HG03139 (cell line): Measurements from ENCODE around the gene IL15.
"Not testable (repeated sequence)": the region's sequence is repeated elsewhere in the genome, so short reads cannot be mapped to it uniquely, and the experiment has no call there.

ENCODE experiments used
- ATAC-seq: cut with Tn5 transposase; IDR thresholded peaks from one replicate; pipeline ENCODE4 v1.9.1; 2021; ENCODE audit not compliant: unreplicated experiment

Gene IL15

DNA sequence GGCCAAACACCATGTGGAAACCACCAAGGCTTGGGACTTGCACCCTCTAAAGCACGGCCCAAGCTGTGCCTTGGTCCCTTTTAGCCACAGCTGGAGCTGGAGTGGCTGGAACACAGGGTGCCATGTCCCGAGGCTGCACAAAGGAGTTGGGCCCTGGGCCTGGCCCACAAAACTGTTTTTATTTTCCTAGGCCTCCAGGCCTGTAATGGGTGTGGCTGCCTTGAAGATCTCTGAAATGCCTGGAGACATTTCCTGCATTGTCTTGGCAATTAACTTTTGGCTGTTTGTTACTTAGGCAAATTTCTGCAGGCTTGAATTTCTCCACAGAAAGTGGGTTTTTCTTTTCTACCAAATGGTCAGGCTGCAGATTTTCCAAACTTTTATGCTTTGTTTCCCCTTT is 55.7 kb downstream of the IL15 start:
- ATAC-seq, result no peak

DNA sequence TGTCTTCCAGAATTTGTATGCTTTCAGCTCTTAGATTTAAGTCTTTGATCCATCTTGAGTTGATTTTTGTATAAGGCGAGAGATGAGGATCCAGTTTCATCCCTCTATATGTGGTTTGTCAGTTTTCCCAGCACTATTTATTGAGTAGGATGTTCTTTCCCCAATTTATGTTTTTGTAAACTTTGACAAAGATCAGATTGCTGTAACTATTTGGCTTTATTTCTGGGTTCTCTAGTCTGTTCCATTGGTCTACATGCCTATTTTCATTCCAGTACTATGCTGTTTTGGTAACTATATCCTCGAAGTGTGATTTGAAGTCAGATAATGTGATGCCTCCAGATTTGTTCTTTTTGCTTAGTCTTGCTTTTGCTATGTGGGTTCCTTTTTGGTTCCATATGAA is 60.7 kb downstream of the IL15 start:
- no peak for ATAC-seq

DNA sequence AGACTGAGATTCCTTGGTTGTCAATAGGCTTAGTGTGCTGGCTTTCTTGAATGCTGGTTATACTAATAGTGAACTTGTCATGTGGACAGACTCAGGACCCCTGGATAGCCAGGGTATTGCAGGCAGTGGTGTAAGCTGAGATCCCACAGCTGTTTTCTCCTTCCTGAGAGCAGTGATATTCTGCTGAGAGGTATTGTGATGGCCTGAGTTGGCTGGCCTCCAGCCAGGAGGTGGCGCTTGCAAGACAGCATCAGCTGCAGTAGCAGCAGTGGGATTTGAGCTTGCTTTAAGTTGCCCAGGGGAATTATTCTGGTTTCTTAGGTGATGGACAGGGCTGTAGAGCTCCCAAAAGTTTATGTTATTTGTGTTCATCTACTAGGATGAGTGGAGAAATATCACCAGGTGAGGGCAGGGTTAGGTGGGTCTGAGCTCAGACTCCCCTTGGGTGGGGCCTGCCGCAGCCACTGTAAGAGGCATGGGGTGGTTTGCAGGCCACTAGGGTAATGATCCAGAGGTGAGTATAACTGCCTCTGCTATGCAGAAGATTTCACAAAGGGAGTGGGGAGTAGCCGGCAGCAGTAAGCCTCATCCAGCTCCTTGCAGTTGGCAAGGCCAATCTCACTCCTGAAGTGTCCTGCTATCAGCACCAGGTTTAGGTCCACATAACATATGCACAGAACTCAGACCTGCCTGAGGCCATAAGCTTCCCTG is 66.2 kb downstream of the IL15 start:
- no peak for ATAC-seq

DNA sequence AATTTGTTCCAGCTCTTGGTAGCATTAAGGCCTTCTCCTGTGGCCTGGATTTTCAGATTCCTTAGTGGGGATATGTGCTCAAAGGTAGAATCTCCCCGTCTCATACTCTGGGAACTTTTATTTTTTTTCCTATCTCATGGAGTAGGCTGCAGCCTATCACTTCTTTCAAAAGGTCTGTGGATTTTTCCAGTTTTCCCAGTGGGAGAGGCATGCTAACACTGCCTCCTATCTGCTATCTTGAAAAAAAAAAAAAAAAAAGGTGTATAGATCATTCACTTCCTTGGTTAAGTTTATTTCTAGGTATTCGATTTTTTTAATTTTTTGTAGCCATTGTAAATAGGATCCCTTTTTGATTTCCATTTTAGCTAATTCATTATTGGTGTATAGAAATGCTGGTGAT is 67.1 kb downstream of the IL15 start:
- ATAC-seq, result no peak

DNA sequence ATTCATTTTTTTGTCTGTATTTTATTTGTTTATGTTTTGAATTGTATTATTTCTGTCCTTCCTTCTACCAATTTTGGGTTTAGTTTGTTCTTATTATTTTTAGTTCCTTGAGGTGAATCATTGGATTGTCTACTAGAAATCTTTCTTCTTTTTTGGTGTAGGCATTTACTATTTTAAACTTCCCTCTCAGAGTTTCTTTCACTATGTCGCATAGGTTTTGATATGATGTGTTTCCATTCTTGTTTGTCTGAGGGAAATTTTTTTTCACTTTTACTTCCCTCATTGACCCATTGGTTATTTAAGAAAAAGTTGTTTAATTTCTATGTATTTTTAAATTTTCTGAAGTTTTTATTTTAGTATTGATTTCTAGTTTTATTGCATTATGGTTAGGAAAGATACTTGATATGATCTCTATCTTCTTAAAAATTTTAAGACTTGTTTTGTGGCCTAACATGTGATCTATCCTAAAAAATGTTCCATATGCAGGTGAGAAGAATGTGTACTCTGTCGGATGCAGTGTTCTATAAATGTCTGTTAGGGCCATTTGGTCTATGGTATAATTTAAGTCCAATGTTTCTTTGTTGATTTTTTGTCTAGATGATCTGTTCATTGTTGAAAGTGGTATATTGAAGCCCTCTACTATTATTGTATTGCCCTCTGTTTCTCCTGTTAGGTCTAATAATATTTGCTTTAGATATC is 68.8 kb downstream of the IL15 start:
- no peak for ATAC-seq

DNA sequence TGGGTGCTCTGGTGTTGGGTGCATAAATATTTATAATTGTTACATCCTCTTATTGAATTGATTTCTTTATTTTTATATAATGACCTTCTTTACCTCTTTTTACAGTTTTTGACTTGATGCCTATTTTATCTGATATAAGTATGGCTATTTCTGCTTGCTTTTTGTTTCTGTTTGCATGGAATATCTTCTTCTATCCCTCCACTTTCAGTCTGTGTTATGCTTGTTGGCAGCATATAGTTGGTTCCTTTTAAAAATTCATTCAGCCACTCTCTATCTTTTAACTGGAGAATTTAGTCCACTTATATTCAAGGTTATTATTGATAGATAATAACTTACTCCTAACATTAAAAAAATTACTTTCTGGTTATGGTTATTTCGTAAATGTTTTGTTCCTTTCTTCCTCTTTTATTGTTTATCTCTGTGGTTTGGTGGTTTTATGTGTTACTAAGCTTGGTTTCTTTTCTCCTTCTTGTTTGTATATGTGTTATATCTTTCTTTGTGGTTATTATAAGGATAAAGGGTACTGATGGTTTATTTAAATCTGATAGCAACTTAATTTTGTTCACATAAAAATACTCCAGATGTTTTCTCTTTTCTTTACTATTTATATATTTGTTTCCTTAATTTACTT is 69.5 kb downstream of the IL15 start:
- ATAC-seq, result peak; percentile 56

DNA sequence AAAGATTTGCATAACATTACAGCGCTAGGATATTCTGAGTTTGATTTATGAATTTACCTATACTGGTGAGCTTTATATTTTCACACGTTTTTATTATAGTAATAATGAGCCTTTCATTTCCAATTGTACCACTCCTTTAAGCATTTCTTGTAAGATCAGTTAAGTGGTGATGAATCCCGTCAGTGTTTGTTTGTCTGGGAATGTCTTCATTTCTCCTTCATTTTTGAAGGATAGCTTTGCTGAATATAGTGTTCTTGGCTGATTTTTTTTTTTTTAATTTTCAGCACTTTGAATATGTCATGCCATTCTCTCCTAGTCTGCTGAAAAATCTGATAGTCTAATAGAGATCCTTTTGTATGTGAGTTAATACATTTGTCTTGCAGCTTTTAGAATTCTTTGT is 70.1 kb downstream of the IL15 start:
- ATAC-seq, result no peak

DNA sequence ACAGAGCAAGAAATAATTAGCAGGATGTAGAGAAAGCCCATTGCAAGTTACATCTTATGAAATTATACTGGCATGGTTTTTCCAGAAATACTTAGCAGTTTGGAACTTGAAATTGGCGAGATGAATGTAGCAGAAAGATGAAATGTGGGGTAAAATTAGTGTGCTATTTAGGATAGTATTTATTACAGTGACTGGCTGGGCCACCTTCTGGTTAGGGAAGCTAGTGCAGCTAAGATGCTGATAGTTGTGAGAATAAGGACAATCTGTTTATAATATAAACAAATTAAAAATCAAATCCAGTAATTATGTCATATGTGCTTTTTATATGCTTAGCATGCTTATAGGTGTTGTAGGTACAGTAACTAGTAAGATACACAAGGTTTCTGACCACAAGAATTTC is 74.8 kb downstream of the IL15 start:
- ATAC-seq, result no peak

DNA sequence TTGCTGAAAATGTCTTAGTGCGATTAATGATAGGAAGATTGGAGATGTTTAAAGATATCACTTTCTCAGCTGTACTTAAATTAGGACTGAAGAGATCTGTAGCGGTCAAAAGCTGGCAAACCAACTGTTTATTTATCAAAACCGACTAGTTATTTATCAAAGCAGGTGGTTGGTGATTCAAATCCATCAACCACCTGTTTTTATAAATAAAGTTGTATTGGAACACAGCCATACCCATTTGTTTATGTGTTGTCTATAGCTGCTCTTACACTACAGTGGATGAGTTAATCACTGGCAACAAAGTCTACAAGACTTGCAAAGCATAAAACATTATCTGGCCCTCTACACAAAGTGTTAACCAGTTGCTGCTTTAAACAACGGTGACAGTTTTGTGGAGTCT is 76.8 kb downstream of the IL15 start:
- no peak for ATAC-seq

DNA sequence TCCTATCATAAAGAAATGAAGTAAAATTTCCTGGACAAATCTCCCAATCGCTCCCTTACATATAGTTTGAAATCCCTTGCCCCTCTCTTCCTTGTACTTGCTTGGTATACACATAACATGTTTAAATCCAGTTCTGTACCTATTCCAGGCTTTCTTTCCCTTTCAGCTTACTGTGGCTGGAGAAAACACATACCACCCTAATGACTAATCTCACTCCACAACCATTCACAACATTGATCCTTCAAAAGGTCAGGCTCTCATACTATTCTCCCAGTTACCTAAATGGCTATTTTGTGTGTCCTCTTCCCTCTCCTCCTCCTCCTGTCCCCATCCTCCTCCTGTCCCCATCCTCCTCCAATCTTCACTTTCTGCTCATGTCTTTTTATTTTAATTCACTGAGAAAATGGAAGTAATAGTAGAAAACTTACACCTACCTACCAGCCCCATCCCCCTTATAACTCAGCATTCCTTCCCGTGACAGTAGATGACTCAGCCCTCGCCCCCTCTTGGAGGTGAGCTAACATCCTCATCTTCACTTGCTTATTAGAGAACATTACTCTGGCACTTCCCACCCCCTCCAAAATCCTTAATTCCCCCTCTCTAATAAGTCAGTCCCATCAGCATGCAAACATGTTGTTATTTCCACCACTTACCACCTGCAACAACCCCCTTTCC is 77.5 kb downstream of the IL15 start:
- no peak for ATAC-seq

DNA sequence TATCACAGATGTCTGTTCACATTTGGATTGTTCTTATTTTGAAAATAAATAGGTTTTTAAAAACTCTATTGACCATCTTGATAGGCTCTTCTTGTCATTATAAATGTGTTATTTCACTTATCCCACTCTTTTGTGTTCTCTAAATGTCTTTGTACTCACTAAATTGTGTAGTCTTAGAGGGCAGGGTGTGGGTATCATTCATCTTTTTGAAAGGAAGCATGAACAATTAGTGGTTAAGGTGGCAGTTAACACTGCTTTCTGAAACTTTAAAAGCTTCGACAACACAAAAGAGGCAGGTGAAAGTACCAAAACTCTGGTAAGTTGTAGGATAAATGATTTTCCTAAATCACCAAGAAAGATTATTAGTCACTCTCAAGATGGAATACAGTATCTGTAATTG is 83.2 kb downstream of the IL15 start:
- ATAC-seq, result no peak

DNA sequence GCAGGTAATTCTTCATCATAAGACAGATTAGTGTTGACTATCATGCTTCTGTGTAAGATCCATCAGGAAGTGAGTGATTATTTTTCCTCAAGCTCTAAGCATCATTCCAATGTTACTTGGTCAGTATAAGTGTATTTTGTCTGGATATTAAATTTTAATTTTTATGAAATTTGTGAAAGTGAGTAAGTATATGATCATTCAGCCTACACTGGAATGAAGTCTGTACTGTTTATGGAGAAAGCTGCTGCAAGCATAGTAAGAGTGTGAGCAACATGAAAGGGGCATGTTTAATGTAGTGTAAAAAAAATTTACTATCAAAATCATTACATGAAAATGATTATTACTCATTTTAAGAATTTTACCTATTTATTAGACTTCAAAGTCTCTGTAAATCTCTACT is 84.8 kb downstream of the IL15 start:
- ATAC-seq, result no peak

DNA sequence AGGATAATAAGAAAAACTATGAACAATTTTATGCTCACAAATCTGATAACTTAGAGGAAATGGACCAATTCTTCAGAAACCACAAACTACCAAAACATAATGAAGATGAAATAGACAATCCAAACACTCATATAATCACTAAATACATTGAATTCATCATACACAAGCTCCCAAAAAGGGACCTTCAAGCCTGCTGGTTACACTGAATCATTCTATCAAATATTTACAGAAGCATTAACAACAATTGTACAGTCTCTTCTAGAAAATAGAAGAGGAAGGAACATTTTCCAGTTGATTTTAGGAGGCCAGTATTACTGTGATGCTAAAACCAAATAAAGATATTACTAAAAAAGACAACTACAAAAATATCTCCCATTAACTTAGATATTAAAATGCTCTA is 88.3 kb downstream of the IL15 start:
- ATAC-seq, result no peak

DNA sequence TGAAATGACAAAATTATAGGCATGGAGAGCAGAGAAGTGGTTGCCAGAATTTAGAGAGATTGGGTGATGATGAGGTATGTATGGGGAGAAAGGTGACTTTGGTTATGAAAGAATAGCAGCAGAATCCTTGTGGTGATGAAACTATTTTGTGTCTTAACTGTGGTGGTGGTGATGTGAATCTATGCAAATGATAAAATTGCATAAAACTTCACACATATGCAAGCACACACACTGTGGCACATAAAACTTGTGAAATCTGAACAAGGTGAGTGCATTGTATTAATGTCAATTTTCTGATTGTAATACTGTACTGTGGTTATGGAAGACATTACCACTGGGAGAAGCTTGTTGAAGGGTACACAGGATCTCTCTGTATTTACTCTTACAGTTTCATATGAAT is 91.0 kb downstream of the IL15 start:
- ATAC-seq, result no peak

DNA sequence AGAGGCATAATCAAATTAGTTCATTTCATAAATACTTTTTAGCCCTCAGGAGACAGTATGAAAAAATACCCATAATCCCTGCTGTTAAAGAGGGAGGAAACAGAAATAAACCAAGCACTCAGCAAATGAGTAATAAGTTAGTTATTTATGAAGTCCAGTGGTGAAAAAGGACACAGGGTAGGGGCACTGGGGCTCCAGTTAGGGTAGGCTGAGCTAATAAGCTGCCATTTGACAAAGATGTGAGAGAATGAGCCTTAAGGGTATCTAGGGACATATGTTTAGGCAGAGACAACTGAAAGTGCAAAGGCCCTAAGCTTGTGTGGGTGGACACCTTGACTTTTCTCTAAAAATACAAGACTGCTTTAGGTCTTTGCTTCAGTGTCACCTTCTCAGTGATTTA is 94.4 kb downstream of the IL15 start:
- no peak for ATAC-seq

DNA sequence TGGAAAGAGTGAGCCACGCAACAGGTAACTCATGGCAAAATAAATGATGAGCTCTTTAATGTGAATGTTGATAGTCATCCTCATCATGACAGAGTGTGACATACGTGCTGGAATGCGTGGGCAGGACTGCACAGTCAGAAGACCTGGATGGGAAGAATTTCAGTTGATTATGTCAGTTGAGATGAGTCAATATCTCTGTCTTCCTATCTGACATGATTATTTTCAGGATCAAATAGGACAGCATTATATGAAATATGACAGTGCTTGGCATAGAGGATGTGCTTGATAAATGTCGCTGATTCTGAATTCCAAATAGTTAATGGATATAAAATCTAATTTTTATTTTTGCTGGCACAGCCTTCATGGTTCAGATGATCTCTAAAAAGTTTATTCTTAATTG is 95.1 kb downstream of the IL15 start:
- ATAC-seq, result no peak

DNA sequence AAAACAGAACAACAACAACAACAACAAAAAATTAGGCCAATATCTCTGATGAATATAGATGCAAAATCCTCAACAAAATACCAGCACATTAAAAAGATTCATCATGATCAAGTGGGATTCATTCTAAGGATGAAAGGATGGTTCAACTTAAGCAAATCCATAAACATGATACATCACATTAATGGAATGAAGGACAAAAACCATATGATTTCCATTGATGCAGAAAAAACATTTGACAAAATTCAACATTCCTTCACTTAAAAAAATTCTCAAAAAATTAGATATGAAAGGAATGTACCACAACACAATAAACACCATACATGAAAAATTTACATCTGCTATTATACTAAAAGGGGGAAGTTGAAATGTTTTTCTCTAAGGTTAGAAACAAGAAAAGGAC is 103.3 kb downstream of the IL15 start:
- no peak for ATAC-seq

DNA sequence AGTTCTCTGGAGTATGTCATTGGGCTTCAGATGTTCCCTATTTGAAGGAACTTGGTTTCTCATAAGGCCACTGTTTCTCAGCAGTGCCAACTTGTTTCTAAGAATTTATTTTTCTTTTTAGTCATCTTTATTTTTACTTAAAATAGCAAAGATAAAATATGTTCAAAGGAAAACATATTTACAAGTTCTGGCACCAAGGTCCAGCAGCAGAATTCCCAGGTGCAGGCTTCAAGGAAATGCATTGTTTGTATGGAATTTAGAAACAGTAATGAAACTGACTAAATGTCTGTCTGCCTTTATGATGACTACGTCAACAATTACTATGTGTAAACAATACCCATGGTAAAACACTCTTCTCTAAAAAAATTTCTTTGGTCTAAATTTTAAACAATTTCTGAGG is 109.6 kb downstream of the IL15 start:
- no peak for ATAC-seq

DNA sequence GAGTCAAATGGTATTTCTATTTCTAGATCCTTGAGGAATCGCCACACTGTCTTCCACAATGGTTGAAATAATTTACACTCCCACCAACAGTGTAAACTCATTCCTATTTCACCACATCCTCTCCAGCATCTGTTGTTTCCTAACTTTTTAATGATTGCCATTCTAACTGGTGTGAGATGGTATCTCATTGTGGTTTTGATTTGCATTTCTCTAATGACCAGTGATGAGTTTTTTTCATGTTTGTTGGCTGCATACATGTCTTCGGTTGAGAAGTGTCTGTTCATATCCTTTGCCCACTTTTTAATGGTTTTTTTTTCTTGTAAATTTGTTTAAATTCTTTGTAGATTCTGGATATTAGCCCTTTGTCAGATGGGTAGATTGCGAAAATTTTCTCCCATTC is 115.4 kb downstream of the IL15 start:
- not testable (repeated sequence) for ATAC-seq

DNA sequence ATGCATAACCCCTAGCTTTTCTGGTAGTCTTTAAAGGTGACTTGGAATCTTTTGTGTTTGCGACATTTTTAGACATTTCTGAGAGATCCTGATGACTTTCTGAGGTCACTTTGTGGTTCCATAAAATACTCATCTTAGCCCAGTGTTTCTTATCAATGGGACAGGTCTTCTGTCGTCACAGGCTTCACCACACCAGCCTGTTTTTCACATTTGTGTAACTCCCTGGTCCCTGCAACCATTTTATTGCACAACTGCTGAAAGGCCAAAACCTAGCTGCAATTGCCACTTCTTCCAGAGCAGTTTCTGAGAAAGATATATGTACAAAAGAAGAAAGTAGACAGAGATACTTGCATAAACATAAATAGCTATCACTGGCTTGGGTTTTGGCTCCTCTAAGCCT is 120.9 kb downstream of the IL15 start:
- no peak for ATAC-seq

DNA sequence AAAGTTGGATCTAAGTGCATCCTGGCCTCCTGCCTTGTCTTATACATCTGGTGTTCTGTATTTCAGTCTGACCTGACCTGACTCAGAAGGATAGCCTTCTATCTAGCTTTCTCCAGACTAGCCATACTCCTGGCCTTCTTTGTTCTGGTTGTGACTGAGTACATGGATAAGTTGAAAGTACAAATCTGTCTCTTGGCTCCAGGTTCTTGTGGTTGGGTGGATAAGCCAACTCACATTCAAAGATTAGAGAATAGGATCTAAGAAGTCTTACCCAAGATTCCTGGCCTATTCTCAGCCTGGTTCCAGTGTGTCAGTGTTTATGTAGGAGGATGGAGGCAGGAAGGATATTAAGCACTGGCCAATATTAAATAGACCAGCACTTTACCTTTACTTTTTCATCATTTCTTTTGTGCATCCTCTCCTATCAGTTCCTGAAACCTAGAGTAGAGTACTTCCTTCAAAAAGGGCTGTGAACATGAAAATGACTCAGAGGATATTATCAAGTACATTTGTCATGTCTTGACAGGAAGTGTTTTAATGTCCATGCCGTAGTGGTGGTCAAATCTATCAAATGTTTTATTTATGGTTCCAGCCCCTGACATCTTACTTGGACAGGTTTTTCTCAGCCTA is 123.5 kb downstream of the IL15 start:
- no peak for ATAC-seq
